NCI-H446 treated with DMSO at 0.1 percent for 48 hours (cell line): Measurements from ENCODE around the gene SHISA9.

ENCODE experiments used
- DNase-seq: peaks from one replicate; lab custom pipeline; 2025; lab: John Stamatoyannopoulos, UW

SHISA9 gene

GRCh38 chr16:13269905-13270528 is 368.6 kb downstream of the SHISA9 start:
- DNase-seq = no peak

- no peak for DNase-seq
Observed at GRCh38 chr16:13270602-13271001, 369.2 kb downstream of the SHISA9 start.

- no peak for DNase-seq
Observed at GRCh38 chr16:13289515-13289914, 388.1 kb downstream of the SHISA9 start.
